ENCODE measurements around the gene ANKLE2. TPM values are rescaled to one million over a fixed set of nuclear protein-coding genes. Genes with fewer than 3 reads are reported as not detected.

ANKLE2 gene
- total RNA-seq, 1 experiment from 2014 or later, result 80.3 TPM

DNA sequence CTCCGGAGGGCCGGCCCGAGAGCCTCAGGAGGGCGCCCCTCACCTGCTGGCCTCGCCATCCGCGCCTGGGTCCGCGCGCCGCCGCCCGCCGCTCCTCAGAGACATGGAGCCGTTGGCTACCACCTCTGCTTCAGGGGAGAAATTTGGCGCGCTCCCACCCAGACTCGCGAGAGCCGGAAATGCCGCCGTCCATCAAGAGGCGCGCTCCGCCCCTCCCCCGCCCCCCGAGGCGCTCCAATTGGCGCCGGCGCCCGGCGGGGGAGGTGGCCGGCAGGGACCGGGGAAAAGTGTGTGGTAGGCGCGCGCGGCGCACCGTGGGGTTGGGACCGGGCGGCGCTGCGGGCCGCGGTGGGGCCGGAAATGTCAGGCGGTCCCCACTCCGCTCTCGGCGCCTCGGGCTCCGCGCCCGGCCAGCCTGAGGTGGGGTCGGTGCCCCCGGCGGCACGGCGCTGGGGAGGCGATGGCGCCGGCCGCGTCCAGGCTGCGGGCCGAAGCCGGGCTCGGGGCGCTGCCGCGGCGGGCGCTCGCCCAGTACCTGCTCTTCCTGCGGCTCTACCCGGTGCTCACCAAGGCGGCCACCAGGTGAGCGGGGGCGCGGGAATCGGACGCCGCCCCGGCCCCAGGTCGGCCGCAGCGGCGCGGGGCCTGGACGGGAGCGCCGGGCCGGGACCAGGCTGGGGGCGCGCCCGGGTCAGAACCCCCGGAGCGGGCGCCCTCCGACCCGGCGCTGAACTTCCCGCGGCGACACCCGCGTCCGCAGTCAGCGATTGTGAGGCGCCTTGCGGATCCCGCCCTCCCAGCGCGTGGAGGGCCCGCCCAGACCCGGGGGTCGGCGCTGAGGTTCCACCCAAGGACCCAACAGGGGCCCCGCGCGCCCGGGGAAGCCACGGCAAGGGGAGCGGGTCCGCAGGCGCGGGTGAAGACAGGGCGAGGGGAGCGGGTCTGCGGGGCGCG, 74.1 kb downstream of the ANKLE2 start, which contains the start of the genes POLE and PXMP2:
POLE (minus strand) TSS at position 132 of the 954 bp plus-strand sequence; CDS start at position 105, 27 bp downstream.
PXMP2 (plus strand) TSS at position 377 of the 954 bp plus-strand sequence; CDS start at position 461, 84 bp downstream.
- peaks cover 14 to 25% (median 20%) of the 10 kb centered on the region in 3 experiments; a peak in 6 of 7 replicates for H3K36me3 Mint-ChIP-seq (ENCODE audit: insufficient read depth in 1 of 3, low read depth in 3 of 3)
- Histone ChIP-seq H3K4me2 (ENCODE audit: insufficient read depth, insufficient read length, low read length) (peak within 1 kb of the TSS; percentile 48), H2BK12ac (ENCODE audit: insufficient read length, low read depth, low read length) (no peak within 1 kb of the TSS), H3T11ph (ENCODE audit: low read length) (no peak within 1 kb of the TSS), H4K91ac (ENCODE audit: insufficient read length, low read depth, low read length) (no peak within 1 kb of the TSS), H3K23me2 (ENCODE audit: insufficient read length, low read depth, low read length, poor library complexity, severe bottlenecking) (peaks cover 5% of the 10 kb centered on the region), H3K9ac (ENCODE audit: extremely low read depth, insufficient read length, low read length) (peak within 1 kb of the TSS; percentile 65), H2BK5ac (ENCODE audit: insufficient read length, low read length) (no peak within 1 kb of the TSS), H3K79me2 (ENCODE audit: insufficient read depth, low read length) (peaks cover 10% of the 10 kb centered on the region; the same call in 1 of the 2 replicates), H3K18ac (ENCODE audit: insufficient read length, low read depth, low read length) (no peak within 1 kb of the TSS), H4K20me1 (ENCODE audit: control insufficient read depth, insufficient read depth, insufficient read length) (no peaks in the 10 kb centered on the region), H2BK20ac (ENCODE audit: low read depth, low read length, poor library complexity, severe bottlenecking) (no peak within 1 kb of the TSS), H4K8ac (replicated peaks; ENCODE audit: insufficient read length, low read depth, low read length) (no peak within 1 kb of the TSS), H2BK120ac (ENCODE audit: low read depth, low read length, poor library complexity, severe bottlenecking) (no peak within 1 kb of the TSS), H3K4ac (ENCODE audit: low read depth, low read length) (no peak within 1 kb of the TSS), H3K79me1 (ENCODE audit: insufficient read depth, low read depth, low read length, poor library complexity, severe bottlenecking) (no peaks in the 10 kb centered on the region), H3K4me1 (ENCODE audit: insufficient read depth, low read length) (no peaks in the 10 kb centered on the region; the same call in 1 of the 2 replicates), H3K14ac (ENCODE audit: insufficient read depth, low read length) (peak within 1 kb of the TSS; percentile 75), H3K9me3 (ENCODE audit: control insufficient read depth, low read depth, low read length) (no peaks in the 10 kb centered on the region), H3K27ac (ENCODE audit: insufficient read length, low read depth, low read length) (no peak within 1 kb of the TSS), H2BK15ac (ENCODE audit: low read depth, low read length) (no peak within 1 kb of the TSS), H3K23ac (ENCODE audit: insufficient read length, low read depth, low read length) (no peak within 1 kb of the TSS), H3K56ac (ENCODE audit: insufficient read length, low read depth, low read length) (no peak within 1 kb of the TSS), H2AFZ (ENCODE audit: low read length) (no peak within 1 kb of the TSS), H3K27me3 (ENCODE audit: insufficient read depth, low read length) (peaks cover 7% of the 10 kb centered on the region), H2AK5ac (ENCODE audit: insufficient read length, low read length) (no peak within 1 kb of the TSS), H4K5ac (ENCODE audit: insufficient read length, low read depth, low read length) (no peak within 1 kb of the TSS)
- H3K27ac Mint-ChIP-seq, result peak within 1 kb of the TSS in 1 of 3 experiments; percentile 44; a peak in 1 of 7 replicates
- peak within 1 kb of the TSS; percentile 72 to 84 for H3K4me3 Mint-ChIP-seq
- WGBS (ENCODE audit: extremely low coverage, insufficient read length, low lambda C conversion rate), result no CpG with 5 or more reads among the region's 134 CpGs
- DNase-seq, result peak; percentile 97
- H3K4me1 Mint-ChIP-seq, result peaks cover 15 to 20% of the 10 kb centered on the region in 2 experiments
- peaks cover 6% of the 10 kb centered on the region for H3K27me3 Mint-ChIP-seq (ENCODE audit: low read depth)
- TF ChIP-seq, protein P1, sequence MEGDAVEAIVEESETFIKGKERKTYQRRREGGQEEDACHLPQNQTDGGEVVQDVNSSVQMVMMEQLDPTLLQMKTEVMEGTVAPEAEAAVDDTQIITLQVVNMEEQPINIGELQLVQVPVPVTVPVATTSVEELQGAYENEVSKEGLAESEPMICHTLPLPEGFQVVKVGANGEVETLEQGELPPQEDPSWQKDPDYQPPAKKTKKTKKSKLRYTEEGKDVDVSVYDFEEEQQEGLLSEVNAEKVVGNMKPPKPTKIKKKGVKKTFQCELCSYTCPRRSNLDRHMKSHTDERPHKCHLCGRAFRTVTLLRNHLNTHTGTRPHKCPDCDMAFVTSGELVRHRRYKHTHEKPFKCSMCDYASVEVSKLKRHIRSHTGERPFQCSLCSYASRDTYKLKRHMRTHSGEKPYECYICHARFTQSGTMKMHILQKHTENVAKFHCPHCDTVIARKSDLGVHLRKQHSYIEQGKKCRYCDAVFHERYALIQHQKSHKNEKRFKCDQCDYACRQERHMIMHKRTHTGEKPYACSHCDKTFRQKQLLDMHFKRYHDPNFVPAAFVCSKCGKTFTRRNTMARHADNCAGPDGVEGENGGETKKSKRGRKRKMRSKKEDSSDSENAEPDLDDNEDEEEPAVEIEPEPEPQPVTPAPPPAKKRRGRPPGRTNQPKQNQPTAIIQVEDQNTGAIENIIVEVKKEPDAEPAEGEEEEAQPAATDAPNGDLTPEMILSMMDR (conservative IDR thresholded peaks at IDR 0.05), result no peak
- no peaks in the 10 kb centered on the region; a peak in 1 of 5 replicates for H3K9me3 Mint-ChIP-seq
